HCT116 (cell line): ENCODE results near the gene STK39. TPM values are rescaled to one million over a fixed set of nuclear protein-coding genes. Genes with fewer than 3 reads are reported as not detected.

ENCODE experiments used
- ATAC-seq: fragments of 200-7000 bp; cut with Tn5 transposase; 2 replicates; pipeline ENCODE4 v1.9.1; 2020; ENCODE audit warnings: mild to moderate bottlenecking, moderate library complexity
- BruUV-seq: library from RNA; stranded (reverse); fragments of 400-500 nt; replicated peaks from 2 replicates; lab custom pipeline; 2021; lab: Mats Ljungman, UMichigan
- CTCF ChIA-PET: fragments of 300-600 bp; sonication (Branson Sonifier 250); formaldehyde crosslinking; loops from one replicate; lab custom pipeline; 2021; ENCODE audit warnings: antibody characterized with exemption; lab: Charles Lee
- POLR2A ChIA-PET: fragments of 300-600, 350-600 bp; sonication (Branson Sonifier 250); formaldehyde crosslinking; loops from one replicate; lab custom pipeline; 2021; ENCODE audit warnings: antibody characterized with exemption; lab: Charles Lee
- RAD21 ChIA-PET, 2 experiments: fragments of 300-600 bp; sonication (Branson Sonifier 250); formaldehyde crosslinking; loops; one replicate each; lab custom pipeline; 2023; ENCODE audit warnings: low total read pairs in 2 of 2; ENCODE audit not compliant: uncharacterized antibody in 2 of 2, unreplicated experiment in 2 of 2, low non-redundant PET in 1 of 2; lab: Charles Lee
- DNase-seq: peaks from one replicate; pipeline ENCODE4 v3.0.0-alpha.2; 2010; ENCODE audit warnings: low read depth, low spot score
- H2AFZ ChIP-seq: fragments of 200-600 bp; shearing (Covaris generic), sonication (generic); 2 replicates; pipeline ENCODE4 v1.6.1; 2017; ENCODE audit warnings: low read depth, mixed run types, mixed read lengths, antibody characterized with exemption, low read length; ENCODE audit not compliant: poor library complexity, severe bottlenecking
- H3K27ac ChIP-seq: 2 replicates; pipeline ENCODE4 v1.5.1; 2012; ENCODE audit warnings: low read depth, low read length
- H3K27me3 ChIP-seq: fragments of 200-600 bp; sonication (generic); 2 replicates; pipeline ENCODE4 v1.6.1; 2016; ENCODE audit warnings: mixed run types, low read length, mixed read lengths; ENCODE audit not compliant: insufficient read depth
- H3K36me3 ChIP-seq, 2 experiments: fragments of 200-500 bp in 1 of 2; fragments of 200-600 bp in 1 of 2; sonication (Bioruptor generic) in 1 of 2; sonication (generic) in 1 of 2; 2 replicates each; pipeline versions ENCODE4 v1.5.1 to v1.6.1; 2014 to 2016; ENCODE audit warnings: low read length in 2 of 2, inconsistent platforms in 1 of 2, mixed read lengths in 1 of 2, mixed run types in 1 of 2; ENCODE audit not compliant: insufficient read depth in 2 of 2, control insufficient read depth in 1 of 2
- H3K4me1 ChIP-seq, 2 experiments: fragments of 200-600 bp in 1 of 2; sonication (generic) in 1 of 2; 2 replicates each; pipeline versions ENCODE4 v1.5.1 to v1.6.1; 2012 to 2017; ENCODE audit warnings: low read length in 2 of 2, inconsistent platforms in 1 of 2, mild to moderate bottlenecking in 1 of 2, mixed read lengths in 1 of 2, mixed run types in 1 of 2, moderate library complexity in 1 of 2; ENCODE audit not compliant: insufficient read depth in 2 of 2, control insufficient read depth in 1 of 2
- H3K4me2 ChIP-seq: fragments of 200-600 bp; sonication (generic); 2 replicates; pipeline ENCODE4 v1.6.1; 2017; ENCODE audit warnings: mixed run types, low read length, mixed read lengths
- H3K4me3 ChIP-seq, 2 experiments: fragments of 200-600 bp in 1 of 2; sonication (generic) in 1 of 2; replicated peaks in 1 of 2; 2 replicates each; pipeline ENCODE4 v1.5.1; 2011 to 2016; ENCODE audit warnings: low read length in 2 of 2, control low read depth in 1 of 2, low read depth in 1 of 2, mild to moderate bottlenecking in 1 of 2, mixed read lengths in 1 of 2, mixed run types in 1 of 2
- H3K79me2 ChIP-seq: fragments of 200-600 bp; sonication (generic); 2 replicates; pipeline ENCODE4 v1.6.1; 2017; ENCODE audit warnings: mild to moderate bottlenecking, mixed run types, low read length, moderate library complexity, mixed read lengths; ENCODE audit not compliant: insufficient read depth
- H3K9ac ChIP-seq: fragments of 200-600 bp; sonication (generic); 2 replicates; pipeline ENCODE4 v1.6.1; 2016; ENCODE audit warnings: low read length, mixed read lengths
- H3K9me2 ChIP-seq: fragments of 200-600 bp; sonication (generic), shearing (Covaris generic); 2 replicates; pipeline ENCODE4 v1.6.1; 2017; ENCODE audit warnings: mixed run types, mild to moderate bottlenecking, moderate library complexity; ENCODE audit not compliant: insufficient read depth
- H3K9me3 ChIP-seq, 2 experiments: fragments of 200-500 bp in 1 of 2; fragments of 200-600 bp in 1 of 2; sonication (Bioruptor generic) in 1 of 2; sonication (generic) in 1 of 2; 2 replicates each; pipeline ENCODE4 v1.6.1; 2014 to 2017; ENCODE audit warnings: low read length in 2 of 2, mixed read lengths in 2 of 2, inconsistent platforms in 1 of 2, low read depth in 1 of 2, mild to moderate bottlenecking in 1 of 2, mixed run types in 1 of 2, moderate library complexity in 1 of 2; ENCODE audit not compliant: control insufficient read depth in 1 of 2, insufficient read depth in 1 of 2
- H4K20me1 ChIP-seq: fragments of 200-600 bp; sonication (generic), shearing (Covaris generic); 2 replicates; pipeline ENCODE4 v1.6.1; 2017; ENCODE audit warnings: mixed run types, mild to moderate bottlenecking, moderate library complexity; ENCODE audit not compliant: insufficient read depth
- CBX3 ChIP-seq: IDR thresholded peaks from 2 replicates; pipeline ENCODE4 v1.6.1; 2012; ENCODE audit warnings: low read depth
- CEBPB ChIP-seq: IDR thresholded peaks from 2 replicates; pipeline ENCODE4 v1.6.1; 2012; ENCODE audit warnings: low read depth
- EGR1 ChIP-seq: IDR thresholded peaks from 2 replicates; pipeline ENCODE4 v1.6.1; 2012; ENCODE audit warnings: low read depth
- ELF1 ChIP-seq: IDR thresholded peaks from 2 replicates; pipeline ENCODE4 v1.6.1; 2012; ENCODE audit warnings: low read depth, borderline replicate concordance
- EZH2phosphoT487 ChIP-seq: fragments of 200-600 bp; IDR thresholded peaks from 2 replicates; pipeline ENCODE4 v1.6.1; 2018; ENCODE audit warnings: antibody characterized with exemption, borderline replicate concordance
- FOSL1 ChIP-seq: IDR thresholded peaks from 2 replicates; pipeline ENCODE4 v1.6.1; 2012; ENCODE audit warnings: low read depth
- POLR2A ChIP-seq: IDR thresholded peaks from 2 replicates; pipeline ENCODE4 v1.7.0; 2011; ENCODE audit warnings: borderline replicate concordance; ENCODE audit not compliant: insufficient read depth, insufficient read length; ENCODE audit errors: extremely low read depth
- REST ChIP-seq: IDR thresholded peaks from 2 replicates; pipeline ENCODE4 v1.6.1; 2012; ENCODE audit warnings: low read depth
- SP1 ChIP-seq: IDR thresholded peaks from 2 replicates; pipeline ENCODE4 v1.6.1; 2012; ENCODE audit warnings: low read depth
- SRF ChIP-seq: IDR thresholded peaks from 2 replicates; pipeline ENCODE4 v1.6.1; 2012; ENCODE audit warnings: low read depth
- TCF7L2 ChIP-seq: IDR thresholded peaks from 2 replicates; pipeline ENCODE4 v1.7.0; 2011; ENCODE audit warnings: borderline replicate concordance, inconsistent platforms; ENCODE audit not compliant: insufficient read depth, insufficient read length; ENCODE audit errors: extremely low read depth
- YY1 ChIP-seq: IDR thresholded peaks from 2 replicates; pipeline ENCODE4 v1.6.1; 2011; ENCODE audit warnings: low read length, low read depth, moderate library complexity, mild to moderate bottlenecking; ENCODE audit not compliant: insufficient replicate concordance; ENCODE audit errors: extremely low read depth
- ZNF274 ChIP-seq: fragments of 200-500 bp; sonication (Bioruptor generic); IDR thresholded peaks from 2 replicates; pipeline ENCODE4 v1.6.1; 2014; ENCODE audit warnings: mild to moderate bottlenecking, low read depth, low read length, inconsistent platforms
- intact Hi-C: fragments of 100-400 bp; cut with micrococcal nuclease; formaldehyde crosslinking; loops from 2 replicates; pipeline ENCODE4 v1.10.0; 2022
- total RNA-seq: library from RNA; stranded (reverse); gene quantifications from one replicate; pipeline ENCODE4 v1.2.1, GENCODE V29; 2021; ENCODE audit not compliant: unreplicated experiment

The STK39 gene
- total RNA-seq, 1 experiment from 2014 or later: 118 TPM

DNA sequence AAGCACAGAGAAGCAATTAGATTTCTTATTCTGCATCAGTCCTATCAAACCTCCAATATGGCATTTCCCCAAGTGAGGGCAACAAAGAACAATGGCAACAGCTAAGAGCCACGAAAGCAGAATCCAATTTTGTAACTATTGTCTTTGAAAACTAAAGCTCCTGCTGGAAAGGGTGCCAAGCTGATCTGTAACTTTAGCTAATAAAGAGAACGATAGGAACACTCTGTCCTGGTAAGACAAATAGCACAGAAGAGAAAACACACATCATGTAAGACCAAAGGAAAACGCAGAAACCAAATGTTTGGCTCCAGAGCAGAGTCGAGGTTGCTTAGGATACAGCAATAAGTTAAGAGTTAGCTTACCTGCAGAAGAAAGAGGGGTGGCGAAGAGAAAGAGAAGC, 160.5 kb downstream of the STK39 start:
- H3K9ac ChIP-seq: no peak overlapping the region
- H3K4me2 ChIP-seq: no peak overlapping the region
- H3K9me2 ChIP-seq: no peaks in the 10 kb centered on the region
- no peaks in the 10 kb centered on the region for H3K9me3 ChIP-seq
- H3K27me3 ChIP-seq: no peaks in the 10 kb centered on the region
- RAD21 ChIA-PET: no interaction called here
- no TSS peak for BruUV-seq
- no peak overlapping the region for H3K4me3 ChIP-seq
- CTCF ChIA-PET: no interaction called here
- H2AFZ ChIP-seq: no peak overlapping the region
- H3K27ac ChIP-seq: no peak overlapping the region
- POLR2A ChIA-PET: no interaction called here
- no peaks in the 10 kb centered on the region for H3K4me1 ChIP-seq
- H3K36me3 ChIP-seq: 0 out of 4 replicates have a peak, but pooled peaks cover 0 to 7% of the 10 kb centered on the region in 2 experiments
- DNase-seq (no peak), ATAC-seq (no peak)
- intact Hi-C loops: no loop called here
- H3K79me2 ChIP-seq: peaks cover 89% of the 10 kb centered on the region
- TF ChIP-seq POLR2A (no peak), FOSL1 (no peak), SRF (no peak), REST (no peak), EZH2phosphoT487 (no peak), CEBPB (no peak), ZNF274 (no peak), CBX3 (no peak), ELF1 (no peak), TCF7L2 (no peak), YY1 (no peak), SP1 (no peak), EGR1 (no peak)
- no peaks in the 10 kb centered on the region; the same call in 1 of the 2 replicates for H4K20me1 ChIP-seq
